GM12878 (cell line): ENCODE data around the gene C1QB.

Source experiments
- CTCF ChIP-seq, 3 experiments: IDR thresholded peaks in 2 of 3; conservative IDR thresholded peaks in 1 of 3; 2 replicates each; pipeline ENCODE4 v1.5.1; 2011; ENCODE audit warnings: low read depth in 3 of 3, low read length in 3 of 3, mild to moderate bottlenecking in 3 of 3, control low read depth in 2 of 3, moderate library complexity in 2 of 3, inconsistent platforms in 1 of 3, mixed read lengths in 1 of 3; ENCODE audit not compliant: control insufficient read depth in 2 of 3, insufficient read depth in 1 of 3; ENCODE audit errors: extremely low read depth in 1 of 3
- EZH2 ChIP-seq: IDR thresholded peaks from 2 replicates; pipeline ENCODE4 v1.6.1; 2012; ENCODE audit warnings: low read depth, mild to moderate bottlenecking, control low read depth, inconsistent platforms, low read length, borderline replicate concordance; ENCODE audit not compliant: control insufficient read depth
- MYC ChIP-seq: IDR thresholded peaks from 2 replicates; pipeline ENCODE4 v1.6.1; 2011; ENCODE audit warnings: mild to moderate bottlenecking, low read length, moderate library complexity, inconsistent platforms; ENCODE audit not compliant: insufficient read depth, insufficient replicate concordance, insufficient read length, severe bottlenecking
- PML ChIP-seq: IDR thresholded peaks from 2 replicates; pipeline ENCODE4 v1.6.1; 2012; ENCODE audit warnings: low read length, inconsistent platforms
- POLR2A ChIP-seq: IDR thresholded peaks from 2 replicates; pipeline ENCODE4 v1.6.1; 2011; ENCODE audit warnings: low read depth, mild to moderate bottlenecking, low read length
- RAD21 ChIP-seq: IDR thresholded peaks from 2 replicates; pipeline ENCODE4 v1.6.1; 2011; ENCODE audit warnings: mild to moderate bottlenecking, low read depth, low read length, moderate library complexity; ENCODE audit not compliant: insufficient read depth
- RELA ChIP-seq: fragments of 450-650 bp; IDR thresholded peaks from 2 replicates; pipeline ENCODE4 v1.8.0; 2014; ENCODE audit warnings: borderline replicate concordance; ENCODE audit not compliant: partially characterized antibody
- RFX5 ChIP-seq: IDR thresholded peaks from 2 replicates; pipeline ENCODE4 v1.6.1; 2011; ENCODE audit warnings: low read depth, low read length, improper control_type of control experiment
- SRF ChIP-seq, 2 experiments: IDR thresholded peaks; 2 replicates each; pipeline ENCODE4 v1.6.1; 2011; ENCODE audit warnings: low read depth in 2 of 2, low read length in 2 of 2, mild to moderate bottlenecking in 1 of 2, moderate library complexity in 1 of 2
- TCF3 ChIP-seq: IDR thresholded peaks from 2 replicates; pipeline ENCODE4 v1.6.1; 2012; ENCODE audit warnings: low read depth, mild to moderate bottlenecking, low read length, borderline replicate concordance; ENCODE audit not compliant: insufficient read depth
- YY1 ChIP-seq: IDR thresholded peaks from 2 replicates; pipeline ENCODE4 v1.6.1; 2011; ENCODE audit warnings: low read depth, mild to moderate bottlenecking, low read length

DNA sequence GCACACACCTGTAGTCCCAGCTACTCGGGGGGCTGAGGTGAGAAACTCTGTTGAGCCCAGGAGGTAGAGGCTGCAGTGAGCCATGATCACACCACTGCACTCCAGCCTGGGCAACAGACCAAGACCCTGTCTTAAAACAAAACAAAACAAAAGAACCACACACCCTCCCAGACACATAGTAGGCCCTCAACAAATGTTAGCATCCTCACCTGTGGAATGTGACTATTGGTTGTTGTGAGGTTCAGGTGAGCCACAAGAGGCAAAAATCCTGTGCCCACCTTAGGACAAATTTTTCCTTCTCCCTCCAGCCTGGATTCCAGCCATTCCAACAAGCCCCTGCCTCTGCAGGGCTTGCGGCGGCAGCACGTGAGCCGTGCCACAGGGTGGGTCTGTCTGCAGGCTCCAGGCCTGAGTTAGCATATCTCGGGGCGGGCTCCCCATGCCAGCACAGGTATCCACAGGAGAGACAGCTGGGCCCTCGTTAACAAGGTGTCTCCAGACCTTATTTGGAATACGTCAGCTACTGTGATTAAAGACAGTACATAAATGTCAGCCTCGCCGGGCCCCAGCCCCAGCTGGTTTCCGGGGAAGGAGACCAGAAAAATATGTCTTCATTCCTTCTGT is 17.4 kb downstream of the C1QB start:
- TF ChIP-seq RAD21 = no peak
- TF ChIP-seq EZH2 = no peak
- TF ChIP-seq YY1 = no peak
- TF ChIP-seq POLR2A = no peak
- no peak for TF ChIP-seq TCF3
- no peak for TF ChIP-seq RELA
- TF ChIP-seq RFX5 = no peak
- no peak for TF ChIP-seq MYC
- TF ChIP-seq SRF (IDR thresholded peaks at IDR 0.05; ENCODE audit: low read depth in 2 of 2, low read length in 2 of 2) = no peak
- TF ChIP-seq CTCF (IDR thresholded peaks at IDR 0.05 in 2 of 3, conservative IDR thresholded peaks at IDR 0.05 in 1 of 3; ENCODE audit: control insufficient read depth in 2 of 3, extremely low read depth in 1 of 3, insufficient read depth in 1 of 3, low read depth in 3 of 3, low read length in 3 of 3) = no peak
- TF ChIP-seq PML = no peak
